Parathyroid adenoma (tissue), 2 donors: ENCODE data around the gene IFIT1B.

Source experiments
- H2AFZ ChIP-seq: fragments of 300-600 bp; sonication (generic); one replicate; pipeline ENCODE4 v1.7.0; 2017; ENCODE audit warnings: antibody characterized with exemption, mild to moderate bottlenecking
- H3K27ac ChIP-seq: fragments of 300-600 bp; sonication (generic); one replicate; pipeline ENCODE4 v1.7.0; 2017
- H3K27me3 ChIP-seq: fragments of 300-600 bp; sonication (generic); one replicate; pipeline ENCODE4 v1.7.0; 2017; ENCODE audit warnings: low read length; ENCODE audit not compliant: control insufficient read depth, insufficient read depth
- H3K36me3 ChIP-seq: fragments of 300-600 bp; sonication (generic); one replicate; pipeline ENCODE4 v1.7.0; 2017; ENCODE audit warnings: low read length; ENCODE audit not compliant: control insufficient read depth, insufficient read depth
- H3K4me1 ChIP-seq: fragments of 300-600 bp; sonication (generic); one replicate; pipeline ENCODE4 v1.7.0; 2017; ENCODE audit warnings: control low read depth
- H3K4me2 ChIP-seq: fragments of 300-600 bp; sonication (generic); one replicate; pipeline ENCODE4 v1.7.0; 2017; ENCODE audit warnings: low read length
- H3K4me3 ChIP-seq: fragments of 300-600 bp; sonication (generic); one replicate; pipeline ENCODE4 v1.7.0; 2017; ENCODE audit warnings: low read depth, low read length
- H3K79me2 ChIP-seq: fragments of 300-600 bp; sonication (generic); one replicate; pipeline ENCODE4 v1.7.0; 2017; ENCODE audit warnings: control low read depth
- H3K9ac ChIP-seq: fragments of 300-600 bp; sonication (generic); one replicate; pipeline ENCODE4 v1.7.0; 2017; ENCODE audit warnings: mild to moderate bottlenecking
- H3K9me3 ChIP-seq: fragments of 300-600 bp; sonication (generic); one replicate; pipeline ENCODE4 v1.7.0; 2017; ENCODE audit warnings: low read length; ENCODE audit not compliant: control insufficient read depth
- TF ChIP-seq, protein P1 (sequence below): fragments of 300-600 bp; sonication (generic); IDR thresholded peaks from one replicate; pipeline ENCODE4 v1.7.0; 2017; ENCODE audit warnings: antibody characterized with exemption, mild to moderate bottlenecking
- donor health status: primary hyperparathyroidism.

The IFIT1B gene

DNA sequence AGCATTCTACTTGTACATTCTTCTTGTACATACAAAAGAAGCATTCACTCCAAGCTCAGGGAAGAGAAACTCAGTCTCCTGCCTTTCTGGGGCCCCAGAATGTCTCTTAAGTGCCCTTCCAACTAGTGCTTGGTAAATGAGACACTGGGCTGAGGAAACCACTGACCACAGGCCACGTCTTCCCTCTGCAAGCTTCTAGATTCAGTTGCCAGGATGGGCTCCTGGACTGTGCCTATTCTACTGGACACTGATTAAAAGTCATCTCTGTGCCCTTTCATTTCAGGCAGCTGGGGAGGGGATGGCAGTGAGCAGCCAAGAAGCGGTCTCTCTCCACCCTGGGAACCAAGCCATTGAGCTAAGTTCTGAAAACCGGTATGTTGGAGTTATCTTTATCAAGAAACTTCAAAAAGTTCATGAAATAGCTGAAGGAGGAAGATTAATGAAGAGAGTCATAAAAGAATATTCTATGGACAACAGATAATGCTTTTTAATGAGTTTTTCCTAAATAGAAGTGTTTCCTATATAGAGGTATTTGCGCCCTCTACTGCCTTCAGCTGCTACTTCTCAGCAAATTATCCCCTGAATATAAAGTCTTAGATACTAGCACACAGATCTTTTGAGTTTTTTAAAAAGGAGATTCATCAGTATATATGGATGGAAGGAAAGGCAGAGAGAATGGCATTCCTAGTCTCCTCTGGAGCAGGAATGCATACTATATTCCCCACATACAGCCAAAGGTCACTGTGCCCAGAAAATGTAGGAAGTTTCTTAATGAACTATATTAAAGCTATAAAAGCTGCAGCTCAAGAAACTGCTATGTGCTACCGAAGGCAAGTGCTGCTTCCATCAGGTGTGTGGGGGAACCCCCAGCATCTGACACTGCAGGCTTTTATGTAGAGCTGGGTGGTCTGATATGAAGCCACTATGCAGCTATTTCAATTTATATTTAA, 8.4 kb upstream of the IFIT1B start:
- Histone ChIP-seq H3K4me2 (no peak overlapping the region), H3K4me3 (no peak overlapping the region), H3K27me3 (no peaks in the 10 kb centered on the region), H3K79me2 (no peaks in the 10 kb centered on the region), H3K4me1 (peaks cover 16% of the 10 kb centered on the region), H3K9me3 (no peaks in the 10 kb centered on the region), H3K36me3 (no peaks in the 10 kb centered on the region), H3K27ac (no peak overlapping the region), H3K9ac (no peak overlapping the region), H2AFZ (peak overlapping the region; percentile 28)
- TF ChIP-seq, protein P1, sequence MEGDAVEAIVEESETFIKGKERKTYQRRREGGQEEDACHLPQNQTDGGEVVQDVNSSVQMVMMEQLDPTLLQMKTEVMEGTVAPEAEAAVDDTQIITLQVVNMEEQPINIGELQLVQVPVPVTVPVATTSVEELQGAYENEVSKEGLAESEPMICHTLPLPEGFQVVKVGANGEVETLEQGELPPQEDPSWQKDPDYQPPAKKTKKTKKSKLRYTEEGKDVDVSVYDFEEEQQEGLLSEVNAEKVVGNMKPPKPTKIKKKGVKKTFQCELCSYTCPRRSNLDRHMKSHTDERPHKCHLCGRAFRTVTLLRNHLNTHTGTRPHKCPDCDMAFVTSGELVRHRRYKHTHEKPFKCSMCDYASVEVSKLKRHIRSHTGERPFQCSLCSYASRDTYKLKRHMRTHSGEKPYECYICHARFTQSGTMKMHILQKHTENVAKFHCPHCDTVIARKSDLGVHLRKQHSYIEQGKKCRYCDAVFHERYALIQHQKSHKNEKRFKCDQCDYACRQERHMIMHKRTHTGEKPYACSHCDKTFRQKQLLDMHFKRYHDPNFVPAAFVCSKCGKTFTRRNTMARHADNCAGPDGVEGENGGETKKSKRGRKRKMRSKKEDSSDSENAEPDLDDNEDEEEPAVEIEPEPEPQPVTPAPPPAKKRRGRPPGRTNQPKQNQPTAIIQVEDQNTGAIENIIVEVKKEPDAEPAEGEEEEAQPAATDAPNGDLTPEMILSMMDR, result peak; percentile 54

DNA sequence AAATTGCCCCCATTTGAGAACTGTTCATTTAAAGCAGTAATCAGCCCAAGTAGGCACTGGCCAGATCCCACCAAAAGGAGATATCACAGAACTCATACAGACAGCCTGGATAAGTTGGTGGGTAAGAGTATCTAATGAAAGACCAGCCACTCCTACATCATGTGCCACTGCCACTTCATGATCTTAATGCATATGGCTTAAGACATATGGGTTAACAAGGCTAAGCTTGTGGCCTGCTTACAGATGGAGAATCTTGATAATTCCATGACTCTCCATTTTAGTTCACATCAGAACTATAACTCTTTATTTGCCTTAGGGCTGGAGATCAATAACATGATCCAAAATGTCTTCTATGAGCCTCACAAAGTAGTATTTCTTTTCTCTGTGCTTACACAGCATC, 6.8 kb upstream of the IFIT1B start:
- TF ChIP-seq, protein P1, result no peak
- Histone ChIP-seq H3K4me2 (no peak overlapping the region), H3K27me3 (no peaks in the 10 kb centered on the region), H3K4me3 (no peak overlapping the region), H3K79me2 (no peaks in the 10 kb centered on the region), H3K9ac (no peak overlapping the region), H3K4me1 (peaks cover 23% of the 10 kb centered on the region), H3K9me3 (no peaks in the 10 kb centered on the region), H3K36me3 (no peaks in the 10 kb centered on the region), H2AFZ (no peak overlapping the region), H3K27ac (no peak overlapping the region)

DNA sequence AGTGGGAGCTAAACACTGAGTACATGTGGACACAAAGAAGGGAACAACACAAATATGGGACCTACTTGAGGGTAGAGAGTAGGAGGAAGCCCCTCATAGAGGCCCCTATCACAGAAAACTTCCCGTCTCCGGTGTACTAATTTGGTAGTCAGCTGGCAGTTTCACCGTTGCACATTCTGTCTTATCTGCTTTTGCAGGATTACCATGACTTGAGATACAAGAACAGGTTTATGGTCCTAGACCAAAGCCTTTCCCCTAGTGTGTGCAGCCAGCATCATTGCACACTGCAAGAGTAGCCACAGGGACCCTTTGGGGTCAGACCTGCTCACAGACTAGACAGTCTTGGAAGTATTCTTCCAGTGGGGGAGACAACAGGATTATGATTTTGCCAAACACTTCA, 5.9 kb upstream of the IFIT1B start:
- no peak overlapping the region for H3K4me3 ChIP-seq
- no peak overlapping the region for H2AFZ ChIP-seq
- H3K9me3 ChIP-seq, result no peaks in the 10 kb centered on the region
- peaks cover 23% of the 10 kb centered on the region for H3K4me1 ChIP-seq
- no peak overlapping the region for H3K4me2 ChIP-seq
- no peak overlapping the region for H3K9ac ChIP-seq
- H3K27me3 ChIP-seq, result no peaks in the 10 kb centered on the region
- H3K36me3 ChIP-seq, result no peaks in the 10 kb centered on the region
- TF ChIP-seq, protein P1, result no peak
- no peaks in the 10 kb centered on the region for H3K79me2 ChIP-seq
- no peak overlapping the region for H3K27ac ChIP-seq

DNA sequence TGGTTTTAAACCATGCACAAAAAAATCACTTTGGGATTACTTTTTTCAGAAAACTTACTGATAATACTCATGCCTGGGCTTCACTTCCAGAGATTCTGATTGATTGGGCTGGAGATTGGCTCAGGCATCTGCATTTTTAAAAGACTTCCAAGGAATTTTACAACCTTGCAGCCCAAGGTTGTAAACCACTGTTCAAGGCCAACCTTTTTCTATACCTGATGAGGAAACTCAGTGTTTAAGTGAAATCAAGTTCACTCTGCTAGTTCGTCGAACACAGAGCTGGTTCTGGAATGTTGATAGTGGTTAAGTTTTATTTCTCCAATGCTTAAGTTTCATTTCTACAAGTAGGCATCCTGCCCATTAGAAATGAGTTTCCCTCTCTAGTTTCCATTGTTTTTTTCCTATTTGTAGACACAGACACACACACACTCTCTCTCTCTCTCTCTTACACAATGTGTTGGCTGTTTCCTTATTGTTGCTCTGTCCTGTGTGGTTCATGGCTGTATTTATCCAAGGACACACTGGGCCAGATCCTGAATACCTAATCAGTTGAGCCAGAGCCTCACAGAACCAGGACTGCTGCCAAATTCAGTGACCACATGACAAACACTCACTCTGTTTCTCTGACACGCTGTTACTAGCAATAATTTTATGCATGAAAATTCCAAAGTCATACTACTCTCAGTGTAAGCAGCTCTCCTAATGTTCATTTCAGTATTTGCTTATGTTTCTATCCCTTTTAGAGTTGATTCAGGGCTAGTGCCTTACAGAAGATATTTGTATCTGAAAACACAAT, 3.7 kb upstream of the IFIT1B start:
- H3K9me3 ChIP-seq, result no peaks in the 10 kb centered on the region
- H3K27me3 ChIP-seq, result no peaks in the 10 kb centered on the region
- peak overlapping the region; percentile 73 for H3K27ac ChIP-seq
- no peak overlapping the region for H3K4me3 ChIP-seq
- H3K4me1 ChIP-seq, result peaks cover 18% of the 10 kb centered on the region
- peak overlapping the region; percentile 55 for H3K4me2 ChIP-seq
- H3K79me2 ChIP-seq, result no peaks in the 10 kb centered on the region
- H3K36me3 ChIP-seq, result no peaks in the 10 kb centered on the region
- H3K9ac ChIP-seq, result no peak overlapping the region
- TF ChIP-seq, protein P1, result no peak
- peak overlapping the region; percentile 58 for H2AFZ ChIP-seq
